Stimulated activated CD8-positive, alpha-beta memory T cell treated with anti-CD3 and anti-CD28 coated beads, Interleukin-7, amount 100 ng/mL, for 48 hours (primary cell): ENCODE measurements around the gene TEN1.
"Not testable (repeated sequence)": the region's sequence is repeated elsewhere in the genome, so short reads cannot be mapped to it uniquely, and the experiment has no call there.

Experiments used
- DNase-seq, 2 donors: peaks; one replicate each; pipeline ENCODE4 v3.0.0-alpha.2; 2020; ENCODE audit warnings: low read depth in 1 of 2; ENCODE audit errors: extremely low read depth in 1 of 2

Gene TEN1

DNA sequence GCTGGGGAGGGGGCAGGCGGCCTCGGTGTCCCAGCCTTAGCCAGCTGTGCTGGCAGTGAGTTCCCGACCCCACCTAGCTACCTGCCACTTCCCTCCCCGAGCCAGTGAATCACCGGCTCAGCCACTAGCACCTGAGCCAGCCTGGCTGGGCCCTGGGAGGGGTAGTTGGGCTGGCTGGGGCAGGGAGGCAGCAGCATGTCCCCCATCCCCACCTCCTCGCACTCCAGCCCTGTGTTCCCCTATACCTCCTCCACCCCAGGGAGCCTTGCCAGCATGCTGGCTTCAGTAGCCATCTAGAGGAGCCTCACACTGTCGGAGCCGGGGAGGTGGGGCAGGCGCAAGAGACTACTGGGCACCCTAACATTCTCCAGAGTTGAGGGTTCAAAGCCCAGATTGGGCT is 45.3 kb downstream of the TEN1 start:
- no peak for DNase-seq

DNA sequence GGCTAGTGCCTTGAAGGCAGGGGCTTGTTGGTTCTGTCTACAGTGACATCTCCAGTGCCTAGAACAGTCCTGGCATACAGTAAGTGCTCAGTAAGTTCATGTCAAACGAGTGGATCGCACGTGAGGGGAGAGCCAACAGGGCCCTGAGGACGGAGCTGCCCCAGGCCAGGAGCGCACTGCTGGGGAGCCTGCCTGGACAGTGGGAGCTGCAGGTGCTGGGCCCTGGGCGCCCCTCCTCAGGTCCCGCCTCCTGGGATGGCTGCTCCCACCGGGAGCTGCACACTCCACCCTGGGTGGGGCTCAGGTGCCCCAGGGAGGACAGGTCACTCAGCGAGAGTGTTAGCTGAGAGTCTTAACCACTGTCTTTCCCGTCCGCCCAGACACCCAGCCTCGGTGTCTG is 46.3 kb downstream of the TEN1 start:
- DNase-seq: no peak

DNA sequence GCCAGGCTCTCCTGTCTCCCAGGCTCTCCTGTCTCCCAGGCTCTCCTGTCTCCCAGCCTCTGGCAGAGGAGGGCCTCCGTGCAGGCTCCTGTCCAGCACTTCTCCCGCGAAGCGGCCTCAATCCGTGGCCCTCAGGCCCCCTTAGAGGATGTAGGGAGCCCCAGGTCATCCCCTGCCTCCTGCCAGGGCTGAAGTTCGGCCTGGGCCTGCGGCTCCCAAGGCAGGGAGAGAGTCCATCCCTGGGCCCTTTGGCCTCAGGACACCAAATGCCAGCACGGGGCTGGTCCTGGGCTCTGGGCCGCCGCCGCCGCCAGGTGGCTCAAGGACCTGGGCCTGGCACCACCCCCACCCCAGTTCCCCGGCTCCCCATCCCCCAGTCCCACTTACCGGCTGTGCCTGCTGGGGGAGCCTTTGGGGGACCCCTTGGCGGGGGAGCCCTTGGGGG is 47.7 kb downstream of the TEN1 start:
- no peak for DNase-seq

DNA sequence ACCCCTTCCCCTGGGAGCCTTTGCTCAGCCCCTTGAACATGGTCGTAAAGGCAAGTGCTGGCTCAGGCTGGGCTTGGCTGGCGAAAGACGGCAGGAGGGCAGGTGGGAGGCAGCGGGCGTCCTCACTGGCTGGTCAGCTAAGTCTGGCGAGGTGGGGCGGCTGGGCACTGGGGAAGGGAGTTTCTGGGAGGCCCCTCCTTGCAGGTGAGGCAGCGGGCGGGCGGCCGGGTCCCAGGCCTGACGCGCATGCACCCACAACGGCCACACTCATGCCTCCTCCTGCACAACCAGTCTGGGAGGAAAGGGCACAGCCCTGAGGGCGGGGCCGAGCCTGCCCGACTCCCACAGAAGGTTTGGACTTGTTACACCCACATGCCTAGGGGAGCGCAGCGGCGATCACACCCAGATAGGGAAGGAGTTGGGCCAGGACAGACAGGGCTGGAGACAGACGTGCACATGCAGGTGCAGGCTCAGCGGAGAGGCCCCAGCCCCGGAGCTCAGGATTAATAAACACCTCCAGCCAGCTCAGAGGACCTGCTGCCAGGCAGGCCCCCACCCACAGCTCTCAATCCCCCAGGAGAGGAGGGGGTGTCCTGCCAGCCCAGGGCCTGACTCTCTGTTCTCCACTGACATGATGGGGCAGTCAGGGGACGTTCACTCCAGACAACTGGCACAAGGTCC is 48.3 kb downstream of the TEN1 start, which contains the start of gene EVPL:
Gene EVPL, minus strand, starts transcription at position 148 of the 681 bp plus-strand sequence. Its CDS starts 108 bp downstream, at position 40.
- DNase-seq: no peak

DNA sequence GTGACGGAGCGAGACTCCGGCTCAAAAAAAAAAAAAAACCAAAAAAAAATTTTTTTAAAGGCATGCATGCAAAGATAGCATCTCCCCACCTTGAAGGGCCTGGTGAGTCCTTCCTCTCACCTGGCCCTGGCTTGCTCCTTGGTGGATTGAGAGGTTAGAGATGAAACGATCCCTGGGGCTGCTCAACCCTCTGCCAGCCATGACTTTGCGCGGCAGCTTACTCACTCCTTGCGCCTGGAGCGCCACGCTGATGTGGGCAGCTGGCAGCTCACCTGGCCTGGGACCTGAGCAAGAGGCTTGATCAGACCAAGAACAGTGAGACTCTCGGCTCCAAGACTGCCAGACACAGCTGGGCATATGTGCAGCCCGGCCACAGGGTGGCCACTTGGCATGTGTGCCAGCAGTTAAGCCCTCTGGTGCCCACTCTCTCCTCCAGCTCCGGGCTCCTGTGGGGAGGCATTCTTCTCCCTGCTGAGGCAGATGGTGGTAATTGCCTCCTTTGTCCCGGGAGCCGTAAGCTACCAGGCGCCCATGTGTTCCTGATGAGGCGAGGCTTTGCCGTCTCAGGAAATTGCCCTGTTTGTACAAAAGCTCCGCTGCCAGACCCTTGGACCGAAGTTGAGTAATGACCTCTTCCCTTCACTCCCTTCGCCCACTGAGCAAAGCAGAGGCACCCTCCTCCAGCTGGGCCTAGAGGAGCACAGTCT is 53.2 kb downstream of the TEN1 start:
- DNase-seq: no peak

DNA sequence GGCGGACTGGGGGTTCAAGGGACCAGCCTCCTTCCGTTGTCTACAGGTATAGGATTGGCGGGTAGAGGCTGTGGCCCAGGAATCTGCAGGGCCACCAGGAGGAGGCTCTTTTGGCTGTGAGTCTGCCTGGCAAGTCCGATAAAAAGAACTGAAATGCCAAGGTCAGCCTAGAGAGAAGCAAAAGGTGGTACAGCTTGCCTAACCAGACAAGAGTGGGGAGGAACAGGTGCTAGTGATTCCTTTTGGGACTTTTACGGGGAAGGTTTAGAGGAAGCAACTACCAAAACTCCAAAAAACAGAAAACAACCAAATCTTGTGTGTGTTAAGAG is 53.7 kb downstream of the TEN1 start:
- DNase-seq: no peak

DNA sequence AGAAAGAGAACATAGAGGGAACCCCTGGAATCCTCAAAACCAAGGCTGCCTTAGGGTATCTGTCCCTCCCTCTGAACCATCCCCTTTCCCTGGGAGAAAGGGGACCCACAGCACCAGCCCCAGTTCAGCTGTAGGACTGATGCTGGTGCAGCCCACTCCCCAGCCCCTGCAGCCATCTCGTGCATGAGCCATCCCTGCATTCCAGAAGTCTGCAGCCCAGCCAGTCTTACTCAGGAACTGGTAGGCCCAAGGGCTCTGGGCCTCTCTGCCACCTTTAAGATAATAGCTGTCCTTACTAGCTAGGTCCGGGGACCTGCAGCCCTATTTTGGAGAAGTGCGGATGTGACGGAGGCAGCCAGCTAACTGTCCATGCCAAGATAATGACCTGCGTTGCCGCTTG is 54.1 kb downstream of the TEN1 start:
- no peak for DNase-seq

DNA sequence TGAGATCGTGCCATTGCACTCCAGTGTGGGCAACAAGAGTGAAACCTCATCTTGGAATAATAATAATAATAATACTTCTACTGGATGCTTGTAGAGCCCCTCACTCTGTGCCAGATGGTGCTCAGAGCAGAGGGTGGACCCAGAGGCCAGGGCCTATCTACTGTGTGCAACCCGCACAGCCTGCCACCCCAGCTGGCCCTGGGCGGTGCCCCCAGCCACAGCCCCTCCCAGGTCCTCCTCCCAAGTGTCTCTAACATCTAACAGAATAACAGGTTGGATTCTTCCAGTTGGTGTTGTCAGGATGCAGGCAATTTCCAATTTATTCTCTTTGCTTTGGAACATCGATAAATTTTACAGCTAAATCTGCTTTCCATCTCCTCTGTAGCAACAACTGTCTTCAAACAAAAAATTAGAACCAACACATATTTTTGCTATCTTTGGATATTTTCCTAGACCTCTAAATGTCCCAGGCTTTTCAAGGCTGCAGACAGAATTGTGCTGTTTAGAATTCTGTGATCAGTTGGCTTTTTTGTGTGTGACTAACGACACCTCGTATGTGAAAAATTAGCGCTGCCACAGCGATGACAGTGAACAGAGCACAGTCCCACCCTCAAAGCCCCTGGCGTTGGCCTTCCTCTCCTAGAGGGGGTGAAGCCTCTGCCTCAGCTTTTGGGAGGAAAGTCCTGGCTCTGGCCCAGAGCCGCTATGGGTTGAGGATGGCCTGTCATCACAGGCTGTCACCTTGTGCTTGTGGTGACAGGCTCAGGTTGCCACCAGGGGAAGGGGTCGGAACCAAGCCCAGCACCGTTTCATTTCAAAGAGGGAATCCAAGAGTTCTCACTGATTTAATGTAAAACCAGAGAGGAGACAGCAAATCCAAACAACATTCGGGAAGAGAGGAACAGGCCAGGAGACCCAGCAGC is 55.6 kb downstream of the TEN1 start:
- DNase-seq: no peak

DNA sequence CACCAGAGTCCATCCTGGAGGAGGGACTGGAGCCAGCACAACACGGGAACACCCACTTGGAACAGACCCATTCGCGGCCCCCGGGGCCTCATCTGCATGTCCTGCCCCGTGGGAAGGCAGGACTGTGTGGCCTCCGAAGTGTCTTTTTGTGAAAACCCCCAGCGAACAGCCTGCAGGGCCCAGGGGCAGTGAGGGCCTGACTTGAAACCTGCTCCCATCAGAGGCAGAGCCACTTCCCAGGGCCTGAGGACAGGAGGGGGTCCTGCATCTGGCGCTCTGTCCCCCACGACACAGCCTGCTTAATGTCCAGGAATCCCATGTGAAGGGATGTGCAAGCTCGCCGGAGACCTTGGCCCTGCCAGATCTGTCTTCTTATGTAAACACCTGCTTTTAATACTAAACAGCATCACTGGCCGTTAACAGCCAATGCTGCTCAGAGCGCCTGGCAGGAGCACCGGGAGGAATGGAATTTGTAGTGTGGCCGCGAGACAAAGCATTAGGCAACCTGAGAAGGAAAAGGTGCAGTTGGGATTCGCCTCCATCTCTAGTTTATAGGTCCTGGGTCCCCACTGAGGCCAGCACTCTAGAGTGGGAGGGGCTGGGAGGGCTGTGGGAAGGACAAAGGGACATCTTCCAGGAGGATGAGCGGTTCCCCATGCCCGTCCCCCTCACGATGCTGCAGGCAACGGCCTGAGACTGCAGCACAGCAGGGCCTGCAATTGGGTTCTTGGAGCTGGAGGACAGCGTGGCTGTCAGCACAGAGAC is 57.6 kb downstream of the TEN1 start:
- no peak for DNase-seq

DNA sequence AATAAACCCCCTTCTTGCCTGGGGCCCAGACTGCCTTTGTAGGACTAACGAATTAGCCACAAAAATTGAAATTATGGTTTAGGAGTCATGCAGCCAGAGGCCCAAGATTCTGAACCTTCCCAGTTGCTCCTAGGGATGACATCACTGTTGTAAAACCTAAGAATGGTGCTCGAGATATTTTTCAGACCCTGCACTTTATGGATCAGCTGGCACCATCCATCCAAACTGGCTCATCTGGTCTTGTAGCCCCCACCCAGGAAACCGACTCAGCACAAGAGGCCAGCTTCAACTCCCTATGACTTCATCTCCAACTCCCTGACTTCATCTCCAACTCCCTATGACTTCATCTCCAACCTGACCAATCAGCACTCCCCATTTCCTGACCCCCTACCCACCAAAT is 59.0 kb downstream of the TEN1 start:
- no peak for DNase-seq

DNA sequence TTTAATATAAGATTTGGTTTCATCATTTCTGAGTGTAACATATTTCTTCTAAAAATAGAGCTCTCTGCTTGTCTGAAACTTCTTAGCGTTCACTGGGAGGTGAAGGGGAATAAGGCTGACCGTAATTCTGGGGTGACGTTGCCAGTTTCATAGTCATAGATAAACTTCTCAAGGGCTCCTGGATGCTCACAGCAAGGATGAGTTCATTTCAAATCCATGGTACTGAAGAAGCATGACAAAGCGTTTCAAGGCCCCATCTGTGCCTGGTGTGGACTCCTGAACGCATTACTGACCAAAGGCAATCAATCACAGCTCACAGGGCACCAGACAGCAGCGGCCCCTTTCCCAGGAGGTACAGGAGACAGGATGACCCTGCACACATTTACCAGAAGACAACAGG is 60.1 kb downstream of the TEN1 start:
- DNase-seq: no peak

DNA sequence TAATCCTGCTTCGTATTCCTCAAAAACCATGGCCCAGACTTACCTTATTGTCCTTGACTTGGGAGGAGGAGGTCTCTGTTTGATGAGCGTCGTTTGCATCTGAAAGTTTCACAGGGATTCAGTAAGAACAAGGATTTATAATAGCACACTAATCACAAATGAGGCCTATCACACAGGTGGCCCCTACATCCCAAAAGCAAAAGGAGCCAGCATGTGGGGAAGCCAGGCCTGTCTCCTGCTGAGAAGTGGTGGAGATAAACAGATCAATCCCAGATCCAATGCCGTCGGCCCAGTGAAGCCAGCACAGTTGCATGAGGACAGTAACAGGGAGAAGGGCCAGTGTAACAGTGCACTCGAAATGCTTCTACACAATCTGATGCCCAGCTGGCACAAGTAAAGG is 61.3 kb downstream of the TEN1 start:
- DNase-seq: no peak

DNA sequence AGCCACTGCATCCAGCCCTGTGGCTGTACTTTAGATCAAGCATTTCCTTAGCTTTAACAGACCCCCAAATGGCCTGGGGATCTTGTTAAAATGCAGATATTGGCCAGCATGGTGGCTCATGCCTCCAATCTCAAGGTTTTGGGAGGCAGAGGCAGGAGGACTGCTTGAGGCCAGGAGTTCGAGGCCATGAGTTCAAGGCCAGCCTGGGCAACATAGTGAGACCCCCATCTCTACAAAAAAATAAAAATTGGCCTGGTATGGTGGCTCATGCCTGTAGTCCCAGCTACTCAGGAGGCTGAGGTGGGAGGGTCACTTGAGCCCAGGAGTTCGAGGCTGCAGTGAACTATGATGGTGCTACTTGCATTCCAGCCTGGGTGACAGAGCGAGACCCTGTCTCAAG is 63.8 kb downstream of the TEN1 start:
- not testable (repeated sequence) for DNase-seq

DNA sequence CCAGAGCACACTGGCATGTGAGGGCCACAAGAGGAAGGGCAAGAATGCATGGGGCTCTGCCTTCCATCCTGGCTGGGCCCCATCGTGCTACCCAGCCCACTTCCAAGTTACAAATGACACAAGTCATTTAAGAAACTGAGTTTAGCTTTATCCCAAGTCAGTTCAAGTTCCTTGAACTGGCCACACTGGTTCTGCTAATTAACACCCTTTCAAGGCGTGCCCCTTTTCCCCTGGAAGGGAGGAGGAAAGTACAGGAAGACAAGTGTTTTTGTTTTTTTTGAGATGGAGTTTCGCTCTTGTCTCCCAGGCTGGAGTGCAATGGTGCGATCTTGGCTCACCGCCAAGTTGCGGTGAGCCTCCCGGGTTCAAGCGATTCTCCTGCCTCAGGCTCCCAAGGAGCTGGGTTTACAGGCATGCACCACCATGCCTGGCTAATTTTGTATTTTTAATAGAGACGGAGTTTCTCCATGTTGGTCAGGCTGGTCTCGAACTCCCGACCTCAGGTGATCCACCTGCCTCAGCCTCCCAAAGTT is 65.5 kb downstream of the TEN1 start:
- DNase-seq: not testable (repeated sequence)

DNA sequence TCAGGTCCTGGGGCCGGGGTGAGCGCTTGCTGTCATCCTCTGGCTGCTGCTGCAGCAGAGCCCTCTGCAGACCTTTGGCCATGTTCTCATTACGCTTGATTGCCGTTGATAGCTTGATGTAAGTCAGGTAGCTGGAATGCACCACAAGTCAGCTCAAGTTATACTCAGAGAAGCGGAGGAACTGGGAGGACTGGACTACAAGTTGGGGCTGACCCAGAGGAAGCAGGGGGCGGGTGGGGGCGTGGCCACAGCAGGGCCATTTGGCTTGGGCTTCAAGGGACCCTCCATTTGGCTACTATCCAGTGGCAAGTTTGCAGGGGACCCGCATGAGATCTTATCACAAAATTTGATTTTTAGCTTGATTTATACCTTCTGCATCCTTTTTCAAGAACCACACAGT is 67.0 kb downstream of the TEN1 start:
- no peak for DNase-seq

DNA sequence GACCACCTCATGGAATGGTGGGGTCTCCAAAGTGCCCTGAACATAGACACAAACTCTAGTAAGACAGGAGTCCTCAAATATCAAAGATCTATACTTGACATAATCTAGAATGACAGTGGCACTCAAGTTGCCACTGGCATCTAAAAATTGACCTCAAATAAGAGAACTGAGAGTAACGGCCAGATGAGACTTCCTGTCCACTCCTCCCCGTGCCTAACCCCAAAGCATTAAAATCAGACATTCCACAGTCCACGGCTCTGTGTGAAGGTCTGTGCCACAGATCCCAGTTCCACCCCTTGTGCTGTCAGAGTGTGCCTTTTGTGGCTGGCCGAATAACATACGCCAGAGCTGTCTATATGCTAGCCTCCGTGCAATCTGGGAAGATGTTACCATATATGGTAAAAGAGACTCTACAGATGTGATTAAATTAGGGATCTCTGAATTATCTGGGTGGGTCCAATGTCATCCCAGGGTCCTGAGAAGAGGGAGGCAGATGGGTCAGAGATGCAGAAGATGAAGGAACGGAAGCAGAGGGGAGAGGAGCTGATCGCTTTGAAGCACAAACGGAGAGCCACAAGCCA is 69.1 kb downstream of the TEN1 start:
- DNase-seq: no peak

DNA sequence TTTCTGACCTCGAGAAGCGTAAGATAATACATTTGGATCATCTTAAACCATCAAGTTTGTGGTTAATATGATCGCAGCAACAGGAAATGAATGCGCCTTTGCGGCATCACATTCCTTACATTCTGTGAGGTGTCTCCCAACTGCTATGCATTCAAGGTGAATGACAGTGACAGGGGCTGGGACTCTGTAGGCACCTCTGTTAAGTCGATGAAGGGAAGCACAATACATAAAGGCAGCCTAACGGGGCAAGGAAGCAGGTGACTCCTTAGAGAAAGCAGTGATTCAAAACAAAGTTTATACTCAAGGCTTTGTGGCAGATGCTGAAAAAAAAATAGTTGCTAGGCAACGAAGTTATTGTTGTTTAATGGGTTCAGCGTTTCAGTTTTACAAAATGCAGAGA is 69.7 kb downstream of the TEN1 start:
- no peak for DNase-seq

DNA sequence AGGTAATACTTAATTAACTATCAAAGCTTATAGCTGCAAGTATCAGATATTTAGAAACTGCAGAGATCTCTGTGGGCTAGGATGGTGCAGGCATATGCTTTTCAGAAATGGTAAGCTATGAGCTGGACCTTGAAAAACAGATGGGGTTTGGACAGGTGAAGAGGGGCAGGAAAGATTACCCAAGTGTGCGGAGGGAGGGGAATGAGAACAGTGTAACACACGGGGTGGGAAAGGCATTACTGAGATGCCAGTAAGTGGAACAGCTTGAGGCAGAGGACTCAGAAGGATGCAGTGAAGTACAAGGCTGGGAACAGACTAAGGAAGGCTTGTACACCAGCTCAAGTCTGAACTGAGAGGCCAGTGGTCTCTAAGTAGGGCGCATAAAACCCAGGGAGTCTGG is 70.2 kb downstream of the TEN1 start:
- no peak for DNase-seq

DNA sequence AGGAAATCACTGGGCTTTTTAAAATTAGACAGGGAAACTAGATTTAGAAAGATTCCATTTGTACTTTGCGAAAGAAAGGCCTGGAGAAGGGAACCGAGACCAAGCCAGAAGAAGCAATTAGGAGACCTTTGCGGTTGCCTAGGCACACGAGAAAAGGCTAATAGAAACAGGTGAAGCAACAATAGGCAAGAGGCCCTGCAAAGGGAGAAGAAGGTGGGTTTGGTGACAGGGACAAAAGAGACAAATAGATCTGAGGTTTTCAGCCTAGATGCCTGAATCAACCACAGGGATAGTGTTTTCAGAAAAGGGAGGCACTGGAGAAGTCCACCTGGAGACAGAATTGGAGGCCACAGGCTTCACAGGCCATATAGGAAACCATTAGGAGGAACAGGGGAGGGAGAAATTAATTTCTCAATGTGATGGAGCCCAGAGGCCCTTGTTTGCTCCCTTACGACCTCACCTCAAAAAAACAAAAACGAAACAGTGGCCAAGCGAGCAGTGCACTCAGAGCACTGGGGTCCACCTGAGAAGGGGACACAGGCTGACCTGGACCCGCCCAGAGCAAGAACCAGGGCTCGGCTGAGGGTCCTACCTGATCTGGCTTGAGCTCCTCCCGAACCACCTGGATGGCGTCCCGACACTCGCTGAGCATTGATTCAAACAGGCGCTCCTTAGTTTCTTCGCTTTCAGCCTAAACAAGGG is 70.9 kb downstream of the TEN1 start:
- DNase-seq: no peak
